ENCODE results near the gene CRB1. TPM values are rescaled to one million over a fixed set of nuclear protein-coding genes. Genes with fewer than 3 reads are reported as not detected.

Gene CRB1
- total and polyA plus RNA-seq, 9 of the 15 experiments (the other 6 are each of a cell fraction or from before 2014, with no cell fraction given): 0.04 to 0.10 TPM; not detected in 7

- Histone ChIP-seq H4K20me1 (replicated peaks; ENCODE audit: control insufficient read depth, insufficient read depth, low read length) (no peaks in the 10 kb centered on the region), H2AFZ (ENCODE audit: low read depth, low read length) (no peak overlapping the region), H3K9ac (ENCODE audit: insufficient read depth in 1 of 2, low read depth in 2 of 2, low read length in 2 of 2) (no peak overlapping the region), H3K9me1 (ENCODE audit: control insufficient read depth, insufficient read depth, low read length) (no peaks in the 10 kb centered on the region), H3K4me2 (ENCODE audit: insufficient read depth, low read length) (no peak overlapping the region), H3K79me2 (ENCODE audit: control insufficient read depth, insufficient read depth, low read length) (no peaks in the 10 kb centered on the region), H3K27ac (ENCODE audit: extremely low read depth, low read depth, low read length) (no peak overlapping the region), H3K4me1 (replicated peaks in 1 of 2; ENCODE audit: control insufficient read depth in 2 of 2, insufficient read depth in 2 of 2, low read length in 2 of 2) (no peaks in the 10 kb centered on the region), H3K27me3 (ENCODE audit: control insufficient read depth in 2 of 2, insufficient read depth in 2 of 2, low read length in 2 of 2) (peaks cover 0 to 5% of the 10 kb centered on the region in 2 experiments; a peak in 4 of 5 replicates), H3K36me3 (ENCODE audit: control insufficient read depth, insufficient read depth, low read length) (no peaks in the 10 kb centered on the region), H3K9me3 (replicated peaks; ENCODE audit: control insufficient read depth, insufficient read depth, low read depth, low read length) (no peaks in the 10 kb centered on the region), H3K4me3 (no peak overlapping the region)
- FAIRE-seq (no peak), DNase-seq (ENCODE audit: extremely low read depth in 1 of 4, low spot score in 3 of 4) (no peak), ATAC-seq (no peak)
- intact Hi-C loops (cut with micrococcal nuclease): no loop called here
- POLR2A ChIA-PET: interaction anchor here (2.4 kb wide), 1 partner anchor 10 kb away, joined by 6 read pairs; no protein-coding TSS in a partner anchor
- BruUV-seq (replicated peaks): no TSS peak
- CTCF ChIA-PET (ENCODE audit: low intra/inter-chr PET ratio): no interaction called here
- 0% methylated on average over 2 of the region's 2 CpGs for WGBS (ENCODE audit: insufficient coverage, low coverage, missing lambda C conversion rate)
- TF ChIP-seq JUND (IDR thresholded peaks at IDR 0.05; ENCODE audit: borderline replicate concordance, low read depth, low read length) (no peak), JUND (tag; IDR thresholded peaks at IDR 0.05; ENCODE audit: borderline replicate concordance, low read depth, low read length) (no peak), ZNF133 (CRISPR knock-in tag; IDR thresholded peaks at IDR 0.05) (no peak), NFIX (CRISPR knock-in tag; IDR thresholded peaks at IDR 0.05; ENCODE audit: low read depth) (no peak), ZMIZ1 (IDR thresholded peaks at IDR 0.05; ENCODE audit: low read depth in 2 of 2, low read length in 2 of 2) (no peak), AFF4 (CRISPR knock-in tag; IDR thresholded peaks at IDR 0.05) (no peak), GABPB2 (CRISPR knock-in tag; conservative IDR thresholded peaks at IDR 0.05) (no peak), ZHX1 (conservative IDR thresholded peaks at IDR 0.05; ENCODE audit: low read length) (no peak)
- in situ Hi-C loops (cut with MboI): no loop called here
These were observed 180.2 kb downstream of the CRB1 start for GRCh38 chr1:197448121-197448779.
